Stimulated activated CD8-positive, alpha-beta memory T cell treated with anti-CD3 and anti-CD28 coated beads, Interleukin-4, amount 100 ng/mL, for 24 hours (primary cell): ENCODE data around the gene MEOX1.

Experiments
- DNase-seq: peaks from one replicate; pipeline ENCODE4 v3.0.0-alpha.2; 2020; ENCODE audit warnings: low read depth

Gene MEOX1

GRCh38 chr17:43679911-43680310 lies 18.2 kb upstream of the MEOX1 start:
- no peak for DNase-seq

GRCh38 chr17:43679401-43679800 lies 17.7 kb upstream of the MEOX1 start:
- no peak for DNase-seq

GRCh38 chr17:43676471-43676870 lies 14.7 kb upstream of the MEOX1 start:
- no peak for DNase-seq

- DNase-seq: no peak
Observed at GRCh38 chr17:43674394-43674793, 12.7 kb upstream of the MEOX1 start.

GRCh38 chr17:43673516-43674323 lies 12.0 kb upstream of the MEOX1 start:
- peak; percentile 65 for DNase-seq

- DNase-seq: no peak
Observed at GRCh38 chr17:43671755-43672519, 10.2 kb upstream of the MEOX1 start.

GRCh38 chr17:43671031-43671692 lies 9.4 kb upstream of the MEOX1 start:
- DNase-seq: no peak

GRCh38 chr17:43670645-43671030 lies 8.9 kb upstream of the MEOX1 start:
- DNase-seq: no peak

GRCh38 chr17:43669971-43670644 lies 8.4 kb upstream of the MEOX1 start:
- no peak for DNase-seq

- no peak for DNase-seq
Observed at GRCh38 chr17:43667947-43668348, 6.2 kb upstream of the MEOX1 start.

- no peak for DNase-seq
Observed at GRCh38 chr17:43667506-43667905, 5.8 kb upstream of the MEOX1 start.

- DNase-seq: no peak
Observed at GRCh38 chr17:43665937-43666236, 4.2 kb upstream of the MEOX1 start.

- DNase-seq: no peak
Observed at GRCh38 chr17:43665084-43665936, 3.6 kb upstream of the MEOX1 start.

- no peak for DNase-seq
Observed at GRCh38 chr17:43664096-43664495, 2.4 kb upstream of the MEOX1 start.

GRCh38 chr17:43663383-43663782 lies 1.7 kb upstream of the MEOX1 start:
- no peak for DNase-seq

- DNase-seq: no peak
Observed at GRCh38 chr17:43662413-43663141, 855 bp upstream of the MEOX1 start.

- no peak for DNase-seq
Observed at GRCh38 chr17:43660816-43661493, 767 bp downstream of the MEOX1 start.

- DNase-seq: no peak
Observed at GRCh38 chr17:43659823-43660617, 1.7 kb downstream of the MEOX1 start.

- no peak for DNase-seq
Observed at GRCh38 chr17:43658900-43659299, 2.8 kb downstream of the MEOX1 start.
